ENCODE data around the gene CEP350. TPM values are rescaled to one million over a fixed set of nuclear protein-coding genes. Genes with fewer than 3 reads are reported as not detected.

Gene CEP350
- total RNA-seq, 1 donor from 2014 or later, result 53.0 TPM

DNA sequence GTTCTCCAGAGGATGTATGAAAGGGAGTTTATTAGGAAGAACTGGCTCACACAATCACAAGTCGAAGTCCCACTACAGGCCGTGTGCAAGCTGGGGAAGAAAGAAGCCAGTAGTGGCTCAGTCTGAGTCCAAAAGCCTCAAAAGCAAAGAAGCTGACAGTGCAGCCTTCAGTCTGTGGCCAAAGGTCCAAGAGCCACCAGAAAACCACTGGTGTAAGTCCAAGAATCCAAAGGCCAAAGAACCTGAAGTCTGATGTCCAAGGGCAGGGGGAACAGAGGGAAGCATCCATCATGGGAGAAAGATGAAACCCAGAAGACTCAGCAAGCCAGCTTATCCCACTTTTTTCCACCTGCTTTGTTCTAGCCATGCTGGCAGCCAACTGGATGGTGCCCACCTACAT lies 21.4 kb upstream of the CEP350 start:
- H3K27me3 ChIP-seq, result no peaks in the 10 kb centered on the region
- H3K9me3 ChIP-seq, result no peaks in the 10 kb centered on the region
- no peak overlapping the region for H3K4me3 ChIP-seq
- intact Hi-C loops (cut with DNase I), result no loop called here
- H3K36me3 ChIP-seq, result no peaks in the 10 kb centered on the region
- no peak overlapping the region for H3K27ac ChIP-seq
- no peak for DNase-seq (ENCODE audit: extremely low spot score in 2 of 2)
- TF ChIP-seq POLR2A (IDR thresholded peaks at IDR 0.05), result no peak
- TF ChIP-seq, protein P1, sequence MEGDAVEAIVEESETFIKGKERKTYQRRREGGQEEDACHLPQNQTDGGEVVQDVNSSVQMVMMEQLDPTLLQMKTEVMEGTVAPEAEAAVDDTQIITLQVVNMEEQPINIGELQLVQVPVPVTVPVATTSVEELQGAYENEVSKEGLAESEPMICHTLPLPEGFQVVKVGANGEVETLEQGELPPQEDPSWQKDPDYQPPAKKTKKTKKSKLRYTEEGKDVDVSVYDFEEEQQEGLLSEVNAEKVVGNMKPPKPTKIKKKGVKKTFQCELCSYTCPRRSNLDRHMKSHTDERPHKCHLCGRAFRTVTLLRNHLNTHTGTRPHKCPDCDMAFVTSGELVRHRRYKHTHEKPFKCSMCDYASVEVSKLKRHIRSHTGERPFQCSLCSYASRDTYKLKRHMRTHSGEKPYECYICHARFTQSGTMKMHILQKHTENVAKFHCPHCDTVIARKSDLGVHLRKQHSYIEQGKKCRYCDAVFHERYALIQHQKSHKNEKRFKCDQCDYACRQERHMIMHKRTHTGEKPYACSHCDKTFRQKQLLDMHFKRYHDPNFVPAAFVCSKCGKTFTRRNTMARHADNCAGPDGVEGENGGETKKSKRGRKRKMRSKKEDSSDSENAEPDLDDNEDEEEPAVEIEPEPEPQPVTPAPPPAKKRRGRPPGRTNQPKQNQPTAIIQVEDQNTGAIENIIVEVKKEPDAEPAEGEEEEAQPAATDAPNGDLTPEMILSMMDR (IDR thresholded peaks at IDR 0.05), result no peak
- TF ChIP-seq POLR2AphosphoS5 (IDR thresholded peaks at IDR 0.05; ENCODE audit: insufficient read depth in 1 of 2, low read depth in 1 of 2), result no peak
- H3K4me1 ChIP-seq, result no peaks in the 10 kb centered on the region

DNA sequence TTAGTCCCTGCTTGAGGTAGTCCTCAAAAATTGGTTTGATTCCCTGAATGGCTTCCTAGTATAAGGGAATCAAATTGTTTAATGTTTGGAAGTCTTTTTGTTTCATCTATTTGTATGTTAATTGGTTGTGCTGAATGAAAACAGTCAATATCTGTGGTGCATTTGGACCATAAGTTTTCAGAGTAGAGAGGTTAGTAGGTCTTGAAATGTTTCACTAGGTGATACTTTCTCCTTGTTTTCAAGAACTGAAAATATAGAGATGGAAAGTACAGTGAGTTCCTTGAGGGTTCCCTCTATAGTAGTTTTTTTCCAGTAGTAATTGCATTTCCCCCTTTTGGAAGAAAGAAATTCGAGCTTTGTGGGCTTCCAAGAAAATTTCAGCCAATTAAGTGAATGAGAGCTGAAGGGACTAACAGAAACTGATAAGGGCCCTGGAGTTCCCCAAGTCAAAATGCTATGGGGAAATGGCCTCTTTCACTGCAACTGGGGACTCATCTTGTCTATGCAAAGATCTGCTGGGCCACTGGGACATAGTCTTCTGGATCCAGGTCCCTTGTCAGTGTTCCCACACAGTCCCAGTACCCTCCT lies 18.6 kb upstream of the CEP350 start:
- H3K36me3 ChIP-seq, result no peaks in the 10 kb centered on the region
- H3K4me3 ChIP-seq, result no peak overlapping the region
- H3K27me3 ChIP-seq, result no peaks in the 10 kb centered on the region
- no peak for TF ChIP-seq POLR2AphosphoS5 (IDR thresholded peaks at IDR 0.05; ENCODE audit: insufficient read depth in 1 of 2, low read depth in 1 of 2)
- TF ChIP-seq POLR2A (IDR thresholded peaks at IDR 0.05), result no peak
- TF ChIP-seq, protein P1 (IDR thresholded peaks at IDR 0.05), result no peak
- H3K9me3 ChIP-seq, result no peaks in the 10 kb centered on the region
- no peak overlapping the region for H3K27ac ChIP-seq
- intact Hi-C loops (cut with DNase I), result no loop called here
- DNase-seq (ENCODE audit: extremely low spot score in 2 of 2), result no peak
- H3K4me1 ChIP-seq, result no peaks in the 10 kb centered on the region

DNA sequence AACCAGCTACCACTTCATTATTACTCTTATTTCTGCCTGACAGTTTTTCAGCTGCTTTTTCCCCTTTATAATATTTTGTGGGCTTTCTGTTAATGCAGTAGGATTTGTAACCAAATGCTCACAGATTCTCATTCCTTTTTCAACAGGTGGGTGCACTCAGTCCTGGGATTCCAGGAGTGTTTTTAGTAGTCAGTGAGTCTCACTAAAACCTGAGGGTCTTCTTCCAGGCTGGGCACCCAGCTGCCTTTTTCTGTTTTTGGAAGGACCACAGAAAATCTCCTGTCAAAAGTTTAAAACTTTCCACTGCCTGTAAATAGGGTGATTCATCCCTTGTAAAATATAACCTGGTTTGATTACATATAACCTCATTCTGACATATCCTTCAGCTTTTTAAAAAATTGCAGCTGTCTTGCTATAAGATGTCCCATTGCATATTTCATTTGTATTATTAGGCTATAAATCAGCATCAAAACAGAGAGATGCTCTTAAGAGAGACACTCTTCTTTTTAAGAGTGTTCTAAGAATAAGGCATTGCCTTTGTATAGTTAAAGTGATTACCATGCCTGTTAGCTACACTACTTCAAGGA lies 16.8 kb upstream of the CEP350 start:
- intact Hi-C loops (cut with DNase I), result no loop called here
- Histone ChIP-seq H3K36me3 (no peaks in the 10 kb centered on the region), H3K4me1 (no peaks in the 10 kb centered on the region), H3K27me3 (no peaks in the 10 kb centered on the region), H3K27ac (no peak overlapping the region), H3K4me3 (no peak overlapping the region), H3K9me3 (no peaks in the 10 kb centered on the region)
- no peak for DNase-seq (ENCODE audit: extremely low spot score in 2 of 2)
- TF ChIP-seq, protein P1 (IDR thresholded peaks at IDR 0.05), result no peak
- TF ChIP-seq POLR2A (IDR thresholded peaks at IDR 0.05) (no peak), POLR2AphosphoS5 (IDR thresholded peaks at IDR 0.05; ENCODE audit: insufficient read depth in 1 of 2, low read depth in 1 of 2) (no peak)

DNA sequence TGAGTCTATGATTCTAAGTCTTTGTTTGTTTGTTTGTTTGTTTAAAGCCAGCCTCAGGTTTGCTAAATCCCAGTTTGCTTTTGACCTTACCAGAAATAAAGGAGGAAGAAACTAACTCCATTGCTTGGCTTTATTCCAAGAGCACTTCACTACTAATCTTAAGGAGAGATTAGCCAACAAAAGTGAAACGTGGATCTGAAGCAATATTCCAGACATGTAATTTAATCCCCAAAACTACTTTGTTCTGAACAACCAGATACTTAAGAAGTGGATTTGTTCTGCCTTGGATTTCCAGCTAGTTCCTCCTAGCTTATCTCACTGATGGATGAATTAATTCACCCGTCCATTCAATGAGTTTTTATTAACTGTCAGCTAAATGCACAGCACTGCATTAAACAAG lies 15.9 kb upstream of the CEP350 start:
- Histone ChIP-seq H3K9me3 (no peaks in the 10 kb centered on the region), H3K4me1 (no peaks in the 10 kb centered on the region), H3K36me3 (no peaks in the 10 kb centered on the region), H3K27me3 (no peaks in the 10 kb centered on the region), H3K4me3 (no peak overlapping the region), H3K27ac (no peak overlapping the region)
- intact Hi-C loops (cut with DNase I), result no loop called here
- DNase-seq (ENCODE audit: extremely low spot score in 2 of 2), result no peak
- TF ChIP-seq POLR2A (IDR thresholded peaks at IDR 0.05) (no peak), POLR2AphosphoS5 (IDR thresholded peaks at IDR 0.05; ENCODE audit: insufficient read depth in 1 of 2, low read depth in 1 of 2) (no peak)
- TF ChIP-seq, protein P1 (IDR thresholded peaks at IDR 0.05), result no peak

DNA sequence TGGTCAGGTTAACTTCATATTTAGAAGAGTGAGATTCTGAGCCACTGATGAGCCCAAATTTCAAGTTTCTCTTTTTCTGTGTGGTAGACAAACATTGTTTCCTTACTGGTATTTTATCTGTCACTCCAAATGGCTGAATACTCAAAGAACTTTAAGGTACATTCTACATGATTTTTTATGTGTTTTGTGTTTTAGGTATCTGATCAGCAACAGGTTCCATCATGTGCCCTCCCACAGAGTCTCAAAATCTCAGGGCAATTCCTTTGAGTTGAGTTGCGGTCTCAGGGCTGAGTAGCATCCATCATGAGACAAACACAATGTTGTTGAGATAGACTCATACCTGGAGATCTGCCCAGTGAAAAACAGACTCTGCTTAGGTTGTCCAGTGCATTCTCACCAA lies 14.7 kb upstream of the CEP350 start:
- H3K4me1 ChIP-seq, result no peaks in the 10 kb centered on the region
- DNase-seq (ENCODE audit: extremely low spot score in 2 of 2), result no peak
- H3K27me3 ChIP-seq, result no peaks in the 10 kb centered on the region
- intact Hi-C loops (cut with DNase I), result no loop called here
- no peaks in the 10 kb centered on the region for H3K36me3 ChIP-seq
- TF ChIP-seq, protein P1 (IDR thresholded peaks at IDR 0.05), result no peak
- TF ChIP-seq POLR2A (IDR thresholded peaks at IDR 0.05) (no peak), POLR2AphosphoS5 (IDR thresholded peaks at IDR 0.05; ENCODE audit: insufficient read depth in 1 of 2, low read depth in 1 of 2) (no peak)
- no peak overlapping the region for H3K4me3 ChIP-seq
- H3K9me3 ChIP-seq, result no peaks in the 10 kb centered on the region
- no peak overlapping the region for H3K27ac ChIP-seq
